Cardiac muscle cell (in vitro differentiated cells and primary cell): ENCODE results near the gene ARAF. TPM values are rescaled to one million over a fixed set of nuclear protein-coding genes. Genes with fewer than 3 reads are reported as not detected.

Experiments used
- DNase-seq, 2 donors: peaks; one replicate each; pipeline versions ENCODE4 v3.0.0 to v3.0.0-alpha.2; 2010 to 2017; ENCODE audit warnings: low read depth in 1 of 2, low spot score in 1 of 2
- H3K27ac ChIP-seq: fragments of 200-600 bp; sonication (generic); 2 replicates; pipeline ENCODE4 v1.5.1; 2016
- H3K27me3 ChIP-seq: fragments of 200-600 bp; sonication (generic); 2 replicates; pipeline ENCODE4 v1.6.0; 2016; ENCODE audit warnings: control low read depth
- H3K36me3 ChIP-seq: fragments of 200-600 bp; sonication (generic); 2 replicates; pipeline ENCODE4 v1.5.1; 2016; ENCODE audit warnings: control low read depth
- H3K4me1 ChIP-seq: fragments of 200-600 bp; sonication (generic); 2 replicates; pipeline ENCODE4 v1.8.1; 2017; ENCODE audit warnings: low read depth, mild to moderate bottlenecking, mixed run types
- H3K4me3 ChIP-seq: fragments of 200-600 bp; sonication (generic); 2 replicates; pipeline ENCODE4 v1.5.1; 2016; ENCODE audit warnings: mild to moderate bottlenecking
- H3K9me3 ChIP-seq: fragments of 200-600 bp; sonication (generic); 2 replicates; pipeline ENCODE4 v1.5.1; 2017; ENCODE audit warnings: low read depth, mild to moderate bottlenecking, control low read depth
- polyA plus RNA-seq: library from polyadenylated mRNA; unstranded; fragments of >200 nt; fragmentation: Nextera tagmentation; extraction: Ambion mirVana; gene quantifications from 2 replicates; pipeline ENCODE4 v1.2.1, GENCODE V29; 2016
- total RNA-seq: library from RNA; depleted of rRNA; stranded (reverse); fragments of >200 nt; gene quantifications from 2 replicates; pipeline ENCODE4 v1.2.3, GENCODE V29; 2016
- TF ChIP-seq, protein P1 (sequence below): IDR thresholded peaks from 2 replicates; pipeline ENCODE4 v1.5.1; 2012; ENCODE audit warnings: low read depth, mild to moderate bottlenecking, low read length

Gene ARAF
- total and polyA plus RNA-seq, 2 experiments from 2014 or later = 44.1 to 87.3 TPM

DNA sequence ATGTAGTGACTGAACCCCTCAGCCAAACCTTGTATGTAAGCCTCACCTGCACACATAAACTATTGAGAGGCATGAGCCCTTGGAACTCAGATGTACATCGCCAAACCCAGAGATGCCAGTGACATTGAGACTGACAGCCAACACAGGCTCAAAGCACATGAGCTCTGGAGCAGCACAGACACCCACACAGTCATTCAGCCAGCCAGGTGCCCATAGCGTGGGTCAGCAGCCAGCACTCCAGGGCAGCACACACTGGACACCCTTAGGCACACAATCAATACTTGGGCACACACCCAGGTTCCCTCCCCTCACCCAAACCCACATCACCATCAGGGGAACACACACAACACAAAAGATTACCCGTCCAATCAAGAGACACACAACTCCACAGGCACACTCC, 16.9 kb downstream of the ARAF start:
- H3K27ac ChIP-seq = no peak overlapping the region
- no peaks in the 10 kb centered on the region for H3K36me3 ChIP-seq
- no peaks in the 10 kb centered on the region for H3K9me3 ChIP-seq
- H3K4me1 ChIP-seq = peaks cover 9% of the 10 kb centered on the region
- no peak overlapping the region for H3K4me3 ChIP-seq
- TF ChIP-seq, protein P1, sequence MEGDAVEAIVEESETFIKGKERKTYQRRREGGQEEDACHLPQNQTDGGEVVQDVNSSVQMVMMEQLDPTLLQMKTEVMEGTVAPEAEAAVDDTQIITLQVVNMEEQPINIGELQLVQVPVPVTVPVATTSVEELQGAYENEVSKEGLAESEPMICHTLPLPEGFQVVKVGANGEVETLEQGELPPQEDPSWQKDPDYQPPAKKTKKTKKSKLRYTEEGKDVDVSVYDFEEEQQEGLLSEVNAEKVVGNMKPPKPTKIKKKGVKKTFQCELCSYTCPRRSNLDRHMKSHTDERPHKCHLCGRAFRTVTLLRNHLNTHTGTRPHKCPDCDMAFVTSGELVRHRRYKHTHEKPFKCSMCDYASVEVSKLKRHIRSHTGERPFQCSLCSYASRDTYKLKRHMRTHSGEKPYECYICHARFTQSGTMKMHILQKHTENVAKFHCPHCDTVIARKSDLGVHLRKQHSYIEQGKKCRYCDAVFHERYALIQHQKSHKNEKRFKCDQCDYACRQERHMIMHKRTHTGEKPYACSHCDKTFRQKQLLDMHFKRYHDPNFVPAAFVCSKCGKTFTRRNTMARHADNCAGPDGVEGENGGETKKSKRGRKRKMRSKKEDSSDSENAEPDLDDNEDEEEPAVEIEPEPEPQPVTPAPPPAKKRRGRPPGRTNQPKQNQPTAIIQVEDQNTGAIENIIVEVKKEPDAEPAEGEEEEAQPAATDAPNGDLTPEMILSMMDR = no peak
- no peak for DNase-seq
- H3K27me3 ChIP-seq = no peaks in the 10 kb centered on the region

DNA sequence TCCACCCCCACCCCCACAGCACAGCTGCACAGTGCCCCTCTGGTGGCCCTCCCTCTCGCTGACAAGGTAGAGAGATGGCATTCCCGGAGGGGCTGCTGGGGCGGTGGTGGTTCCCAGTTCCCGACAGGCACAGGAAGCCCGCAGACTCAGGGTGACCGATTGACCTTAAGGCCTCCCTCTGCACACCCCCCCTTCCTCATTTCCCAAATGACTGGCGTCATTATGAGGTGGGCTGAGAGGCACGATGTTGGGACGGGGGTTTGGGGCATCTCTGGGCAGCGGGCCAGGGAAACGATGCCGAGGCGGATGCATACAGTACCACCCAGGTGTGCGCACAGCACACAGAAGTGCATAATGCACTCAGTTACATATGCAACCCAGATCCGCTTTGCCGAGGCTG, 17.7 kb downstream of the ARAF start:
- Histone ChIP-seq H3K27ac (no peak overlapping the region), H3K4me3 (no peak overlapping the region), H3K36me3 (no peaks in the 10 kb centered on the region), H3K27me3 (no peaks in the 10 kb centered on the region), H3K4me1 (peaks cover 9% of the 10 kb centered on the region), H3K9me3 (no peaks in the 10 kb centered on the region)
- TF ChIP-seq, protein P1 = no peak
- no peak for DNase-seq

DNA sequence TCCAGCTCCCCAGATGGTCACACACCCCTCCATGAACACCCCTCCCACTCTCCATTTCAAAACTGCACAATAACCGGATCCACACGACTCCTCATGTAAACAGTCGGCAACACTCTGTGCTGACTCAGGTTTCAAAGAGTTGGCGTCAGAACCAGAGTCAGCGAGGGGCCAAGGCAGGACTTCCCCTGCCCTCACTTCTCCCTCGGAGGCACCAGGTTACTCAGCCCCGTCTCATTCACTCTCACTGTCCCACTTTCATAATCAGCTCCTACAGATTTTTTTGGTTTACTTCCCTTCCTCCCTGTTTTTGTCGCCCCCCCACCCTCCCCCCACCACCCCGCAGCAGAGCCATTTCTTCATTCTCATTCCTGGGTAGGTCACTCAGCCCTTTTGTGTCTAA, 18.5 kb downstream of the ARAF start:
- TF ChIP-seq, protein P1 = no peak
- peaks cover 6% of the 10 kb centered on the region for H3K4me1 ChIP-seq
- H3K27me3 ChIP-seq = no peaks in the 10 kb centered on the region
- DNase-seq = peak in 1 of 2 donors; percentile 78
- no peak overlapping the region for H3K4me3 ChIP-seq
- H3K27ac ChIP-seq = no peak overlapping the region
- H3K9me3 ChIP-seq = no peaks in the 10 kb centered on the region
- no peaks in the 10 kb centered on the region for H3K36me3 ChIP-seq

DNA sequence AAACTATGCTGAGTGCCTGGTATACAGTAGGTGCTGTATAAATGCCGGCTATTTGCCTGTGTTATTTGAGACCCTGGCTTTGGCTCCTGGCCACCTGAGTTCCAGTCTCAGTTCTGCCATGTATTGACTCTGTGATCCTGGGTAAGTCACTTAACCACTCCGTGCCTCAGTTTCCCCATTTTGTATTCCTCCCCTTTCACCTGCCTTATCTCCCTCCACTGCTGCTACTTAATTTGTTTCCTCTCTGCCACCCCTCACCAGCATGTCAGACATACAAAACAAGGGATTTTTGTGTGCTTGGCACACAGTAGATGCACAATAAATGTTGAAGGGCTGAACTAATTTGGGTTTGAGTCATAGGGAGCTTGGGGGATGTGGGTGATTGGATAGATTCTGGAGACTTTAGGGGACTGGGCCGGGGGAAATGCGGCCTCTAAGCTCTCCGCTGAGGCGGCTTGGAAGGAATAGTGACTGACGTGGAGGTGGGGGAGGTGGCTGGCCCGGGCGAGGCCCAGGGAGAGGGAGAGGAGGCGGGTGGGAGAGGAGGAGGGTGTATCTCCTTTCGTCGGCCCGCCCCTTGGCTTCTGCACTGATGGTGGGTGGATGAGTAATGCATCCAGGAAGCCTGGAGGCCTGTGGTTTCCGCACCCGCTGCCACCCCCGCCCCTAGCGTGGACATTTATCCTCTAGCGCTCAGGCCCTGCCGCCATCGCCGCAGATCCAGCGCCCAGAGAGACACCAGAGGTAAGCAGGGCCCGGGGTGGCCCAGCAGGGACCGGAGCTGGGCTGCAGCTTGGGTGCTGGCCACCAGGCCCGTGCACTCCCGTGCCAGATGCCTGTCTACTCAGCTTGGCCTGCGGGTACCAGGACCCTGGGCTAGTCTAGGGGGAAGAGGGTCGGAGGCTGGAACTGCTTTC, 21.0 kb downstream of the ARAF start, which contains the start of gene TIMP1:
TSS of gene TIMP1 (plus strand) at position 706 of the 917 bp plus-strand sequence. CDS start 980 bp downstream, outside the sequence.
- Histone ChIP-seq H3K27ac (no peak within 1 kb of the TSS), H3K4me3 (peak within 1 kb of the TSS; percentile 25), H3K27me3 (no peaks in the 10 kb centered on the region), H3K9me3 (no peaks in the 10 kb centered on the region), H3K36me3 (no peaks in the 10 kb centered on the region), H3K4me1 (no peaks in the 10 kb centered on the region)
- DNase-seq = peak; percentile 82 to 97
- TF ChIP-seq, protein P1 = no peak

DNA sequence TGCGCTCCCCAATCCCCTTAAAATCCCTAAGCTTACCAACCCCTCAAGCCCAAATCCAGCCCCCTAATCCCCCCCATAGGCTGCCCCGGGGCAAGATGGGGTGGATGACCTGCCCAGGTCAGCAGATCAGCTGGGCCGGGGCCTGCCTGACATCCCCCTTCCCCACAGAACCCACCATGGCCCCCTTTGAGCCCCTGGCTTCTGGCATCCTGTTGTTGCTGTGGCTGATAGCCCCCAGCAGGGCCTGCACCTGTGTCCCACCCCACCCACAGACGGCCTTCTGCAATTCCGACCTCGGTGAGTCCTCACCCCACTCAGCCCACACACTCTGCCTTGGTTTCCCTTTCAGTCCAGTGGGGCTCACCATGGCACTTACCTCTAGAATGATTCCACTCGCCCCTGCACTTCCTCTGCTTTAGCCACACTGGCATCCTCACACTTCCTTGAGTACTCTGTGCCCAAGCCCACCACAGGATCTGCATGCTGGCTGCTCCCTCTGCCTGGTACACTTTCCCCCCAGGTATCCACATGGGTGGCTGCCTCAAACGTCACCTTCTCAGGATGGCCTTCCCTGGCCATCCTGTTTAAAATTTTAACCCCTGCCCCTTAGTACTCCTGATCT, 22.3 kb downstream of the ARAF start:
- Histone ChIP-seq H3K4me1 (no peaks in the 10 kb centered on the region), H3K4me3 (no peak overlapping the region), H3K27ac (no peak overlapping the region), H3K9me3 (no peaks in the 10 kb centered on the region), H3K36me3 (no peaks in the 10 kb centered on the region), H3K27me3 (no peaks in the 10 kb centered on the region)
- no peak for DNase-seq
- TF ChIP-seq, protein P1 = no peak
